ENCODE measurements around the gene FAM53B.

Gene FAM53B

GRCh38 chr10:124570646-124571045, 173.5 kb downstream of the FAM53B start:
- FAIRE-seq, result no peak

- FAIRE-seq, result no peak
These were observed 174.3 kb downstream of the FAM53B start for GRCh38 chr10:124569623-124570470.

All from islet of Langerhans (tissue), 1 donor.